Pancreas (tissue), 10 donors: ENCODE data around the gene CD44. TPM values are rescaled to one million over a fixed set of nuclear protein-coding genes. Genes with fewer than 3 reads are reported as not detected.

ENCODE experiments used
- ATAC-seq, 4 donors: fragments of 200-7000 bp; cut with Tn5 transposase; one replicate each; pipeline versions ENCODE4 v1.8.0 to v1.9.1; 2020; ENCODE audit warnings: mild to moderate bottlenecking in 4 of 4, moderate library complexity in 4 of 4
- DNase-seq, 6 donors: peaks; one replicate each; pipeline ENCODE4 v3.0.0-alpha.2; 2020
- FAIRE-seq: peaks from 2 replicates; lab custom pipeline; 2012; peaks lifted over from hg19 to GRCh38; lab: Jason Lieb, UNC
- H3K27ac ChIP-seq, 4 donors: fragments of 200-600 bp; sonication (generic); 1 replicate in 3 of 4; 2 replicates in 1 of 4; pipeline versions ENCODE4 v1.5.0 to v1.8.0; 2020
- H3K27me3 ChIP-seq, 4 donors: fragments of 200-600 bp; one replicate each; pipeline ENCODE4 v1.8.0; 2021
- H3K36me3 ChIP-seq, 3 donors: fragments of 200-600 bp; sonication (generic) in 1 of 3; one replicate each; pipeline versions ENCODE4 v1.5.0 to v1.8.0; 2020 to 2021
- H3K4me1 ChIP-seq, 3 donors: fragments of 200-600 bp; one replicate each; pipeline ENCODE4 v1.8.0; 2021
- H3K4me3 ChIP-seq, 4 donors: fragments of 200-600 bp; sonication (generic) in 2 of 4; one replicate each; pipeline versions ENCODE4 v1.5.0 to v1.8.0; 2020 to 2021
- H3K9me3 ChIP-seq, 4 donors: fragments of 200-600 bp; one replicate each; pipeline ENCODE4 v1.8.0; 2021
- WGBS, 2 donors: extraction: QIAGEN DNeasy Blood & Tissue Kit; methylation state at CpG; one replicate each; pipeline ENCODE4 v1.1.7; 2013; 5-methylcytosine and 5-hydroxymethylcytosine counted together
- intact Hi-C, 3 donors: fragments of 100-400 bp; cut with DNase I; formaldehyde crosslinking; loops; one replicate each; pipeline versions ENCODE4 v1.11.1 to v1.14.2; 2022
- polyA plus RNA-seq, 2 donors: library from polyadenylated mRNA; stranded (reverse); fragments of 200-250 nt; gene quantifications; one replicate each; pipeline ENCODE4 v1.2.3, GENCODE V29; 2013
- total RNA-seq, 6 donors: library from RNA; stranded (reverse); fragmentation: NEBNext Ultra II Directional in 4 of 6; extraction: Animal tissue kit (Norgen Biotek cat#: 25700) in 4 of 6; gene quantifications; one replicate each; pipeline versions ENCODE4 v1.2.1 to v1.2.4, GENCODE V29; 2021 to 2023
- TF ChIP-seq, protein P1 (sequence below), 4 donors: fragments of 200-600 bp; sonication (generic) in 3 of 4; IDR thresholded peaks; one replicate each; pipeline versions ENCODE4 v1.5.0 to v1.8.0; 2021; ENCODE audit warnings: antibody characterized with exemption in 4 of 4
- donor health status: healthy with polysubstance abuse.
- donor health status: DM: no; HTN: no; CAD: no; lungs with moderate emphysema.
- donor health status: DM: no; HTN: no; CAD: no.
- donor health status: control.
- donor health status: control.
- donor health status: Bipolar disorder and iron deficiency.
- donor health status: DM: yes; HTN: yes; CAD: no.
- donor health status: DM: no; HTN: no; CAD: no.
- donor health status: DM: no; HTN: no; CAD: no.
- donor health status: DM: yes; HTN: yes; CAD: no.

CD44 gene
- total and polyA plus RNA-seq, 8 donors = 133 to 677 (median 375) TPM

DNA sequence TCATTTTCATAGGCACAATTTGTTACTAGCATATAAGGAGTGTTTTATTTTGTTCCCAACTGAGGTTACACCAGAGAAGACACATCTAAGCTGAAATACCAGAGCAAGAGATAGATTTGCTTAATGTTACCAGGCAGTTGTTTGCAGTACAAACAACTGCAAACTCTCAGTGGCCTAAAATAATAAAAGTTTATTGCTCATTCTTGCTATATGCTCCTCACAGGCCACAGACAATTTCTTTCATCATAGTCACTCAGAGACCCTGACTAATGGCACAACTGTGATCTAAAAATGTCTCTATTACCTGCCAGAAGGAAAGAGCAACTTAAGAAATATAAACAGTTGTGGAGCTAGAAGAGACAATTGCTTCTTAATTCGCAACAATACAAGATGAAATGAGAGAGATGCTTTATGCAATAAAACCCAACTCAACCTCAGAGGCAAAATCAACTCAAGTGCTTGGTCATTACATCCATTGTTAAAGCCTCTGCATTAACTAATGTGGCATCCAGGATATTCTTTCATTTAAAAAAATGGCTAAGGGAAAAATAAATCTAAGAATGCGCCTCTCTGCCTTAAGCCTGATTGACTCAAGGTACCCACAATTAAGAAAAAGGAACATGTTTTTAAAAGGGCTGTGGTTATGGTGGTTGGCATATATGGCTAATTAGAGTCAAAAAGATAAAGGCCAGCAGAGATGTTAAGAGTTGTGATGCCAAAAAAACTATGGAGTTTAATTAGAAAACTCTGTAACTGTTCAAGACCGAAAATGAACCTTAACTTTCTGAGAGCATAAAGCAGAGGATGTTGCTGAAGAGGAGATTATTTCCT lies 103.7 kb downstream of the CD44 start:
- Histone ChIP-seq H3K4me3 (no peak overlapping the region), H3K4me1 (peaks cover 5 to 30% (median 23%) of the 10 kb centered on the region in 3 donors), H3K27me3 (no peaks in the 10 kb centered on the region), H3K36me3 (no peaks in the 10 kb centered on the region), H3K9me3 (no peaks in the 10 kb centered on the region), H3K27ac (peak overlapping the region in 1 of 4 donors; percentile 21)
- WGBS, 2 donors = 97% methylated on average over 3 of the region's 3 CpGs
- no peak for DNase-seq
- intact Hi-C loops = no loop called here
- no peak for ATAC-seq
- TF ChIP-seq, protein P1, sequence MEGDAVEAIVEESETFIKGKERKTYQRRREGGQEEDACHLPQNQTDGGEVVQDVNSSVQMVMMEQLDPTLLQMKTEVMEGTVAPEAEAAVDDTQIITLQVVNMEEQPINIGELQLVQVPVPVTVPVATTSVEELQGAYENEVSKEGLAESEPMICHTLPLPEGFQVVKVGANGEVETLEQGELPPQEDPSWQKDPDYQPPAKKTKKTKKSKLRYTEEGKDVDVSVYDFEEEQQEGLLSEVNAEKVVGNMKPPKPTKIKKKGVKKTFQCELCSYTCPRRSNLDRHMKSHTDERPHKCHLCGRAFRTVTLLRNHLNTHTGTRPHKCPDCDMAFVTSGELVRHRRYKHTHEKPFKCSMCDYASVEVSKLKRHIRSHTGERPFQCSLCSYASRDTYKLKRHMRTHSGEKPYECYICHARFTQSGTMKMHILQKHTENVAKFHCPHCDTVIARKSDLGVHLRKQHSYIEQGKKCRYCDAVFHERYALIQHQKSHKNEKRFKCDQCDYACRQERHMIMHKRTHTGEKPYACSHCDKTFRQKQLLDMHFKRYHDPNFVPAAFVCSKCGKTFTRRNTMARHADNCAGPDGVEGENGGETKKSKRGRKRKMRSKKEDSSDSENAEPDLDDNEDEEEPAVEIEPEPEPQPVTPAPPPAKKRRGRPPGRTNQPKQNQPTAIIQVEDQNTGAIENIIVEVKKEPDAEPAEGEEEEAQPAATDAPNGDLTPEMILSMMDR (IDR thresholded peaks at IDR 0.05) = no peak
- no peak for FAIRE-seq

DNA sequence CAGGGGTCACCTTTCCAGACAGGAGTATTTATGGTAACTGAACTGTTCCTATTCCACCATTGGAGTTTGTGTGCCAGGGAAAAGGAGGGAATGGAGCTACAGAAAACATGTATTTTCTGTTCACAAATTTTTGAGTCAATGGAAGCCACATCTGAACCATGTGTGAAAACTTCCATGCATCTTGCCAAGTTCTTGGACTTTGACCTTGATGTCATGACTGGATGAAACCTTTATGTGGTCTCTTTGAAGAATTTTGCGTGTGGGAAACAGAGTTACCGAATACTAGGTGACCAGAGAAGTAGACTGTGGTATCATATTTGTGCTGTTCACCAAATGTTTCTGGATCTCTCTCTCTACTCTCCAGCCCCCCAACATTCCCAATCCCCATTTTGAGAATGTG lies 104.8 kb downstream of the CD44 start:
- intact Hi-C loops = no loop called here
- no peaks in the 10 kb centered on the region for H3K36me3 ChIP-seq
- DNase-seq (peak in 2 of 6 donors; percentile 39 to 51), FAIRE-seq (no peak), ATAC-seq (peak; percentile 57 to 80 (median 74))
- peak overlapping the region in 3 of 4 donors; percentile 21 to 73 (median 33) for H3K27ac ChIP-seq
- H3K27me3 ChIP-seq = no peaks in the 10 kb centered on the region
- H3K4me1 ChIP-seq = peaks cover 0 to 19% (median 13%) of the 10 kb centered on the region in 3 donors
- TF ChIP-seq, protein P1 (IDR thresholded peaks at IDR 0.05) = no peak
- no peak overlapping the region for H3K4me3 ChIP-seq
- H3K9me3 ChIP-seq = no peaks in the 10 kb centered on the region
- WGBS, 2 donors = 32 to 38% methylated on average over 2 of the region's 2 CpGs

DNA sequence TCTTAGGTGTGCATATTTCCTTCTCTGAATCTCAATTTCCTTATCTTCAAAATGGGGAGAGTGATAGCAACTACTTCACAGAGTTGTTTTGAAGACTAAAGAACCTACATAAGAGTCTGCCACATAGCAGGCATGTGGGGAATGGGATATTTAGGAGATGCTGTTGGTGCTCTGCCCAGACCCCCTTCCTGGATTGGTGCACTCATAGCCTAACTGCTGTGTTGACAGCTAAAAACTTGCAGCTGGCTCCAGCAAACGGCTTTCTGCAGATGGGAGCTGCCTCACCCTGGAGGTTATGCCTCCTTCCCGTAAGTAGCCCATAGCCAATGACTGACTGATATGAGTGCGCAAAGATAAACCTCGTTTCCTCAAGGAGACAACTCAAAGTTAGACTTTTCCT lies 106.1 kb downstream of the CD44 start:
- FAIRE-seq (no peak), DNase-seq (no peak), ATAC-seq (no peak)
- H3K9me3 ChIP-seq = no peaks in the 10 kb centered on the region
- H3K4me3 ChIP-seq = no peak overlapping the region
- no peak overlapping the region for H3K27ac ChIP-seq
- no peaks in the 10 kb centered on the region for H3K36me3 ChIP-seq
- WGBS, 2 donors = 84 to 87% methylated on average over 4 of the region's 4 CpGs
- H3K27me3 ChIP-seq = no peaks in the 10 kb centered on the region
- intact Hi-C loops = no loop called here
- H3K4me1 ChIP-seq = peaks cover 0 to 12% (median 5%) of the 10 kb centered on the region in 3 donors
- TF ChIP-seq, protein P1 (IDR thresholded peaks at IDR 0.05) = no peak

DNA sequence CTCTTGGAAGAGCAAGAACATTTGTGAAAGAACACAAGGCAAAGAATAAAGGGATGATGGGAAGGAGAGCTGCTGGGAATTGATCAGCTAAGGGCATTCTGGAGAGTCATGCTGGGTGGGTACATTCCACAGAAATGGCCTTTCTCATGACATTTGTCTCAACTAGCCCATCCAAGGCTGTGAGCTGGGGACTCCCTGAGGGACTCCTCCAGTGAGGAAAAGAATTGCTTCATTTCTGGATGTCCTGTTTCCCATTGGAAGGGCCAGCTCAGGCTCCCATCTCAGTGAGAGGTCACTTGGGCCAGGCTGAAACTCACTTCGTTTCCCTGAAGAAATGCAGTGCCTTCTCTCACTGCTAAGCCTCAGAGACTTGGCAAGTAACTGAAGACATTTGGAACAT lies 106.8 kb downstream of the CD44 start:
- Histone ChIP-seq H3K4me3 (no peak overlapping the region), H3K27ac (no peak overlapping the region), H3K27me3 (no peaks in the 10 kb centered on the region), H3K36me3 (no peaks in the 10 kb centered on the region), H3K9me3 (no peaks in the 10 kb centered on the region), H3K4me1 (peaks cover 0 to 12% (median 5%) of the 10 kb centered on the region in 3 donors)
- TF ChIP-seq, protein P1 (IDR thresholded peaks at IDR 0.05) = no peak
- FAIRE-seq (no peak), ATAC-seq (no peak), DNase-seq (no peak)
- 85 to 88% methylated on average over 1 of the region's 1 CpG for WGBS, 2 donors
- intact Hi-C loops = no loop called here

DNA sequence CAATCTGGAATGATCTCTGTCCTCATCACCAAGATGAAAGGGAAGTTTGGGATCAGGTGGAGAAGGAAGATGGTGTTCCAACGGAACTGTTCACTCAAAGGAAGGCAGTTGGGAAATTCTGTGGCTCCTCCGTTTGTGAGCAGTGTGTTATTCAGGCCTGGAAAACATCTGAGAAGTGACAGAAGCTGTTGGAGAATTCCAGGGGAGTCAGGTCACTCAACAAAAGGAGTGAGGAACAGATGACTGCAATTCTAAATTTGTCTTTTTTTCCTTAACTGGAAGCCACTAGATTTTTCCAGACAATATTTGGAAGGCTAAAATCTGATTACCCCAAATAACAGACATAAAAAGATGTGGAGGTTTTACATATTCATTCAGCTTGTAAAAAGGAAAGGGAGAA lies 107.8 kb downstream of the CD44 start:
- Histone ChIP-seq H3K4me1 (peaks cover 0 to 12% (median 5%) of the 10 kb centered on the region in 3 donors), H3K9me3 (no peaks in the 10 kb centered on the region), H3K36me3 (no peaks in the 10 kb centered on the region), H3K27ac (peak overlapping the region in 2 of 4 donors; percentile 19 to 47), H3K27me3 (no peaks in the 10 kb centered on the region), H3K4me3 (no peak overlapping the region)
- FAIRE-seq = no peak
- intact Hi-C loops = no loop called here
- DNase-seq = no peak
- TF ChIP-seq, protein P1 (IDR thresholded peaks at IDR 0.05) = no peak
- WGBS, 2 donors = 48 to 52% methylated on average over 2 of the region's 2 CpGs
- ATAC-seq = peak in 2 of 4 donors; percentile 34 to 47
